ENCODE results near the gene SLC28A2. TPM values are rescaled to one million over a fixed set of nuclear protein-coding genes. Genes with fewer than 3 reads are reported as not detected.
A peak's percentile ranks its signal among the peaks of the same experiment; 100 is the strongest.

SLC28A2 gene
- total and polyA plus RNA-seq, 2 of the 13 experiments (the other 11 are each of a cell fraction or from before 2014, with no cell fraction given): 0.01 to 0.11 TPM

DNA sequence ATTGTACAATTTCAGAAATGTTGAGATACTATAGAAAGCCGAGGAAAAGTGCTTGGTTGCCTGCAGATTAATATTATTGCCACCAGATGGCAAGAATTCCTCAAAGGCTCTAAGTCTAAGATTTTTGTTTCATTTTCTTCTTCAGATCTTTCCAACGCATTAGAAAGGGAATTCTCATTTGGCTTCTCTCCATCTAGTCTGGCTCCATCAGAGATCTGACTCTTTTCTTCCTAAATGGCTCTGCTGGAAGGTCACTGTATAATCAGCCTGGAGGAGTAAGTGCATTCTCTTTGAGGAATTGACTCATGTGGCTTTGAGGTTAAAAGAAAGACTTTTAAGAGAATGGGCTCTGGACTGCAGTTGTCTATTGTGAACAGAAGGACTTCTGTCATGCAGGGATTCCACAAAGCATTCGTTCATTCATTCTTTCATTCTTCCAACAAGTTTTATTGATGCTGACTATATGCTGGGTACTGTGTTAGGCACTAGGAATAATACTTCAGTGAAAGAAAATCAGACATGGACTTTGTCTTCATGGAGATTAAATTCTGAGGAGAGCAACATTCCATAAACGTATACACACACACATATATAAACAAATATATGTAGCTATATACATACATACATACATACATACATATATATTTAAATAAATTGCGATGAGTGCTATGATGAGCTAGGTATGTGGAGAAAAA is 55.3 kb downstream of the SLC28A2 start (continued):
- TF ChIP-seq LBX2 (CRISPR knock-in tag; IDR thresholded peaks at IDR 0.05; ENCODE audit: borderline replicate concordance) (no peak), GLMP (CRISPR knock-in tag; IDR thresholded peaks at IDR 0.05; ENCODE audit: borderline replicate concordance) (no peak), ZNF441 (CRISPR knock-in tag; IDR thresholded peaks at IDR 0.05; ENCODE audit: borderline replicate concordance) (no peak), ARID5B (CRISPR knock-in tag; IDR thresholded peaks at IDR 0.05) (peak; percentile 23; the same call in 1 of the 2 replicates), CTCF (CRISPR knock-in tag; IDR thresholded peaks at IDR 0.05) (peak; percentile 66), NR2F1 (CRISPR knock-in tag; IDR thresholded peaks at IDR 0.05) (0 out of 4 replicates have a peak, but pooled peaks of 1 of the 2 experiments have one; percentile 11), ZSCAN30 (CRISPR knock-in tag; IDR thresholded peaks at IDR 0.05) (no peak), KAT8 (CRISPR knock-in tag; IDR thresholded peaks at IDR 0.05) (0 out of 2 replicates have a peak, but pooled peaks have one; percentile 19), ZNF281 (CRISPR knock-in tag; IDR thresholded peaks at IDR 0.05; ENCODE audit: borderline replicate concordance) (no peak), CEBPB (IDR thresholded peaks at IDR 0.05; ENCODE audit: borderline replicate concordance, low read depth, low read length) (no peak), GMEB2 (CRISPR knock-in tag; IDR thresholded peaks at IDR 0.05; ENCODE audit: low read depth) (no peak)
- TF ChIP-seq, protein P1, sequence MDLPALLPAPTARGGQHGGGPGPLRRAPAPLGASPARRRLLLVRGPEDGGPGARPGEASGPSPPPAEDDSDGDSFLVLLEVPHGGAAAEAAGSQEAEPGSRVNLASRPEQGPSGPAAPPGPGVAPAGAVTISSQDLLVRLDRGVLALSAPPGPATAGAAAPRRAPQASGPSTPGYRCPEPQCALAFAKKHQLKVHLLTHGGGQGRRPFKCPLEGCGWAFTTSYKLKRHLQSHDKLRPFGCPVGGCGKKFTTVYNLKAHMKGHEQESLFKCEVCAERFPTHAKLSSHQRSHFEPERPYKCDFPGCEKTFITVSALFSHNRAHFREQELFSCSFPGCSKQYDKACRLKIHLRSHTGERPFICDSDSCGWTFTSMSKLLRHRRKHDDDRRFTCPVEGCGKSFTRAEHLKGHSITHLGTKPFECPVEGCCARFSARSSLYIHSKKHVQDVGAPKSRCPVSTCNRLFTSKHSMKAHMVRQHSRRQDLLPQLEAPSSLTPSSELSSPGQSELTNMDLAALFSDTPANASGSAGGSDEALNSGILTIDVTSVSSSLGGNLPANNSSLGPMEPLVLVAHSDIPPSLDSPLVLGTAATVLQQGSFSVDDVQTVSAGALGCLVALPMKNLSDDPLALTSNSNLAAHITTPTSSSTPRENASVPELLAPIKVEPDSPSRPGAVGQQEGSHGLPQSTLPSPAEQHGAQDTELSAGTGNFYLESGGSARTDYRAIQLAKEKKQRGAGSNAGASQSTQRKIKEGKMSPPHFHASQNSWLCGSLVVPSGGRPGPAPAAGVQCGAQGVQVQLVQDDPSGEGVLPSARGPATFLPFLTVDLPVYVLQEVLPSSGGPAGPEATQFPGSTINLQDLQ (CRISPR knock-in tag; IDR thresholded peaks at IDR 0.05): no peak
